Sigmoid colon (tissue), 7 donors: ENCODE measurements around the gene ATP6V0D1. TPM values are rescaled to one million over a fixed set of nuclear protein-coding genes. Genes with fewer than 3 reads are reported as not detected.
A peak's percentile ranks its signal among the peaks of the same experiment; 100 is the strongest.

Source experiments
- DNase-seq: peaks from one replicate; pipeline ENCODE4 v3.0.0-alpha.2; 2019
- H3K27ac ChIP-seq, 4 donors: fragments of 200-600 bp; sonication (generic); one replicate each; pipeline ENCODE4 v1.5.1; 2016 to 2019; ENCODE audit warnings: mild to moderate bottlenecking in 1 of 4
- H3K27me3 ChIP-seq, 3 donors: fragments of 200-600 bp; sonication (generic); one replicate each; pipeline ENCODE4 v1.5.1; 2019; ENCODE audit warnings: mild to moderate bottlenecking in 1 of 3
- H3K36me3 ChIP-seq, 4 donors: fragments of 200-600 bp; sonication (generic); one replicate each; pipeline ENCODE4 v1.5.1; 2016 to 2019
- H3K4me1 ChIP-seq, 4 donors: fragments of 200-600 bp; sonication (generic); one replicate each; pipeline ENCODE4 v1.5.1; 2017 to 2019
- H3K4me3 ChIP-seq, 4 donors: fragments of 200-600 bp; sonication (generic); one replicate each; pipeline ENCODE4 v1.5.1; 2017 to 2019; ENCODE audit warnings: mild to moderate bottlenecking in 2 of 4, moderate library complexity in 1 of 4
- H3K9me3 ChIP-seq, 4 donors: fragments of 200-600 bp in 3 of 4; sonication (generic) in 3 of 4; one replicate each; pipeline versions ENCODE4 v1.5.1 to v1.6.1; 2013 to 2019
- EP300 ChIP-seq, 4 donors: sonication (generic); formaldehyde crosslinking; IDR thresholded peaks; one replicate each; pipeline ENCODE4 v1.6.1; 2017; ENCODE audit warnings: antibody characterized with exemption in 4 of 4
- POLR2A ChIP-seq, 2 donors: fragments of 450-650 bp; IDR thresholded peaks; one replicate each; pipeline ENCODE4 v1.6.1; 2016; ENCODE audit warnings: antibody characterized with exemption in 2 of 2, mild to moderate bottlenecking in 2 of 2, moderate library complexity in 2 of 2
- POLR2AphosphoS5 ChIP-seq, 4 donors: sonication (generic); formaldehyde crosslinking; IDR thresholded peaks; one replicate each; pipeline ENCODE4 v1.6.1; 2017; ENCODE audit warnings: antibody characterized with exemption in 4 of 4
- WGBS, 2 donors: extraction: QIAGEN DNeasy Blood & Tissue Kit; methylation state at CpG; one replicate each; pipeline ENCODE4 v1.1.7; 2013; 5-methylcytosine and 5-hydroxymethylcytosine counted together
- intact Hi-C: fragments of 100-400 bp; cut with DNase I; formaldehyde crosslinking; loops from one replicate; pipeline ENCODE4 v1.15.1; 2023
- polyA plus RNA-seq, 3 donors: library from polyadenylated mRNA; stranded (reverse); fragments of 200-250 nt; gene quantifications; one replicate each; pipeline ENCODE4 v1.2.3, GENCODE V29; 2013
- total RNA-seq, 4 donors: library from RNA; depleted of rRNA; stranded (reverse); fragments of >200 nt; gene quantifications; one replicate each; pipeline ENCODE4 v1.1.0, GENCODE V29; 2016
- TF ChIP-seq, protein P1 (sequence below), 4 experiments: fragments of 450-650 bp in 3 of 4; fragments of 200-600 bp in 1 of 4; IDR thresholded peaks; one replicate each; pipeline ENCODE4 v1.5.1; 2016 to 2019; ENCODE audit warnings: antibody characterized with exemption in 4 of 4, mild to moderate bottlenecking in 3 of 4, moderate library complexity in 2 of 4
- donor health status: healthy with polysubstance abuse.
- donor health status: Bipolar disorder and iron deficiency.
- donor health status: healthy.

ATP6V0D1 gene
- total and polyA plus RNA-seq, 7 donors, result 70.3 to 287 (median 112) TPM

GRCh38 chr16:67404740-67405226 lies 76.2 kb downstream of the ATP6V0D1 start:
- no peaks in the 10 kb centered on the region for H3K36me3 ChIP-seq
- intact Hi-C loops, result loop anchor here (5.0 kb wide), 1 partner anchor 32 kb away; no protein-coding TSS in a partner anchor
- TF ChIP-seq EP300 (IDR thresholded peaks at IDR 0.05) (no peak), POLR2A (IDR thresholded peaks at IDR 0.05) (no peak), POLR2AphosphoS5 (IDR thresholded peaks at IDR 0.05) (no peak)
- TF ChIP-seq, protein P1, sequence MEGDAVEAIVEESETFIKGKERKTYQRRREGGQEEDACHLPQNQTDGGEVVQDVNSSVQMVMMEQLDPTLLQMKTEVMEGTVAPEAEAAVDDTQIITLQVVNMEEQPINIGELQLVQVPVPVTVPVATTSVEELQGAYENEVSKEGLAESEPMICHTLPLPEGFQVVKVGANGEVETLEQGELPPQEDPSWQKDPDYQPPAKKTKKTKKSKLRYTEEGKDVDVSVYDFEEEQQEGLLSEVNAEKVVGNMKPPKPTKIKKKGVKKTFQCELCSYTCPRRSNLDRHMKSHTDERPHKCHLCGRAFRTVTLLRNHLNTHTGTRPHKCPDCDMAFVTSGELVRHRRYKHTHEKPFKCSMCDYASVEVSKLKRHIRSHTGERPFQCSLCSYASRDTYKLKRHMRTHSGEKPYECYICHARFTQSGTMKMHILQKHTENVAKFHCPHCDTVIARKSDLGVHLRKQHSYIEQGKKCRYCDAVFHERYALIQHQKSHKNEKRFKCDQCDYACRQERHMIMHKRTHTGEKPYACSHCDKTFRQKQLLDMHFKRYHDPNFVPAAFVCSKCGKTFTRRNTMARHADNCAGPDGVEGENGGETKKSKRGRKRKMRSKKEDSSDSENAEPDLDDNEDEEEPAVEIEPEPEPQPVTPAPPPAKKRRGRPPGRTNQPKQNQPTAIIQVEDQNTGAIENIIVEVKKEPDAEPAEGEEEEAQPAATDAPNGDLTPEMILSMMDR (IDR thresholded peaks at IDR 0.05), result no peak
- no peak overlapping the region for H3K27ac ChIP-seq
- no peak overlapping the region for H3K4me3 ChIP-seq
- H3K4me1 ChIP-seq, result peaks cover 0 to 19% (median 12%) of the 10 kb centered on the region in 4 donors
- no peaks in the 10 kb centered on the region for H3K27me3 ChIP-seq
- WGBS, 2 donors, result 43 to 80% methylated on average over 5 of the region's 5 CpGs
- DNase-seq, result no peak
- no peaks in the 10 kb centered on the region for H3K9me3 ChIP-seq

DNA sequence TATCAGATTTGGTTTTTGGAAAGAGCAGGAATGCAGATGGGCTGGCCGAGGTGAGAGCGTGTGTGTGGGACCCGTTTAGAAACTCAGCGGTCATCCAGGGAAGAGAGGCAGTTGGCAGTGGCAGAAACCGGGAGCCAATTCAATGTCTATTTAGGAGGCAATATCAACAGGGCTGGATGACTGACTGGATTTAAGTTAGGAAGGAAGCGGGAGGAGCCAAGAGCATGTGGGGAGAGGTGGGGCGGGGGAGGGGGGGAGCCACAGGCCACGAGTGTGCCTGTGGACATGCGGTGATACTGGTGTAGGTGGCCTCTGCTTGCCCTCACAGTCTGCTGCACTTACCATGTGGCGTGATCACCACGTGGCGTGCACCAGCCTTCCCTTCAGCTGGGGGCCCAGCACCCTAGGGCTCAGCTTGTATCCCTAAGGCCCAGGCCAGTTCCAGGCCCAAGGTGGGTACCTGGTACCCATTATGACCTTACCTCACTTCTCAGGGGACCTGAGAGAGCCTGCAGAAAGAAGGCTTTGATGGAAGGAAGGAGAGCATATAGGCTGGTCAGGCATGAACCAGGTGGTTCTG lies 76.9 kb downstream of the ATP6V0D1 start:
- Histone ChIP-seq H3K4me1 (peaks cover 0 to 27% (median 19%) of the 10 kb centered on the region in 4 donors), H3K4me3 (no peak overlapping the region), H3K27me3 (no peaks in the 10 kb centered on the region), H3K27ac (no peak overlapping the region), H3K36me3 (no peaks in the 10 kb centered on the region), H3K9me3 (no peaks in the 10 kb centered on the region)
- 74 to 77% methylated on average over 12 of the region's 12 CpGs for WGBS, 2 donors
- DNase-seq, result no peak
- no peak for TF ChIP-seq POLR2AphosphoS5 (IDR thresholded peaks at IDR 0.05)
- TF ChIP-seq, protein P1 (IDR thresholded peaks at IDR 0.05), result no peak
- no peak for TF ChIP-seq EP300 (IDR thresholded peaks at IDR 0.05)
- no peak for TF ChIP-seq POLR2A (IDR thresholded peaks at IDR 0.05)
- intact Hi-C loops, result no loop called here

- H3K9me3 ChIP-seq, result no peaks in the 10 kb centered on the region
- H3K4me1 ChIP-seq, result peaks cover 0 to 32% (median 25%) of the 10 kb centered on the region in 4 donors
- H3K27me3 ChIP-seq, result peaks cover 0 to 14% (median 0%) of the 10 kb centered on the region in 3 donors
- no peak overlapping the region for H3K4me3 ChIP-seq
- no peak overlapping the region for H3K27ac ChIP-seq
- intact Hi-C loops, result no loop called here
- TF ChIP-seq POLR2AphosphoS5 (IDR thresholded peaks at IDR 0.05), result no peak
- TF ChIP-seq EP300 (IDR thresholded peaks at IDR 0.05), result no peak
- TF ChIP-seq, protein P1 (IDR thresholded peaks at IDR 0.05), result no peak
- no peak for TF ChIP-seq POLR2A (IDR thresholded peaks at IDR 0.05)
- DNase-seq, result no peak
- WGBS, 2 donors, result 94 to 97% methylated on average over 14 of the region's 14 CpGs
- H3K36me3 ChIP-seq, result no peaks in the 10 kb centered on the region
Measured at GRCh38 chr16:67400901-67401300, 80.1 kb downstream of the ATP6V0D1 start.

DNA sequence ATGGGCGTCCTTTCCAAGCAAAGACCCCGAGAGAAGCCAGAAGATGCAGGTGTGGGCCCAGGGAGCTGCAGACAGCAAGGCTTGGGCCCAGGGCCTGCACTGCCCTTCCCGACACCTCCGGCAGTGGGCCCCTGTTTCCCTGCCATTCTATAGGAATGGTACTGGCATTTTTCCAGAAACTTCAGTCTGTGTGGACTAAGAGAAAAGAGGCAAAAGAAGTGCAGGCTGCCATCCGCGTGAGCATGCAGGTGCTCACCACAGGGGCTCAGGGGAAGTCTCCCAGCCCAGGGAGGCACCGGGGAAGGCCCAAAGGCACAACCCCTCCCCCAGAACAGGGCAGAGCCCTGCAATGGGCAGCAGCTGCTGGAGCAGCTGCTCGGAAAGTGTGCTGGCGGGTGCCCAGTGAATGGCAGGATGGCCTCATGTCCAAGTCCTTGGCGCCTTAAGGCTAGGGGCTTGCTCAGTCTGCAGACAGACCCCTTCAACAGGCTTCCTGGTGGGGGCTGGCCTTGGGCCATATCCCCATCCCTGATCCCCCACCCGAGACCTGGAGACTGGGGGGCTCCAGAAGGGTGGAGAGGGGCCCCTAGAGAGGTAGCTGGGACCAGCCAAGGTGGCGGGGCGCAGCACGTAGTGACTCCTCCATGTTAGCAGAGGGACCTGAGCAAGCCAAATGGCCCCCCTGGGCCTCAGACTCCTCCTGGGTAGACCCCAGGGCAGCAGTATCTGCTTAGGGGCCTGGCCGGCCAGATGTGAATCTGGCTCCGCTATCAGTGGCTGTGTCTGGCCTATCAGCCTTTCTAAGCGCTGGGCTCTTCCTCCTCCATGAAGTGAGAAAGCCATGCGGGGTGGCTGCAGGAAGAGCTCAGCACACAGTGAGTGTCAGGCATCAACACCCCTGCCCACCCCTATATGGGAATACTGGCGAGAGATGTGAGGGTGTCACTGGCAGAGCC lies 80.9 kb downstream of the ATP6V0D1 start:
- no peak overlapping the region for H3K27ac ChIP-seq
- 65 to 75% methylated on average over 19 of the region's 19 CpGs for WGBS, 2 donors
- no peaks in the 10 kb centered on the region for H3K9me3 ChIP-seq
- intact Hi-C loops, result loop anchor here (5.0 kb wide), 2 partner anchors 123 to 153 kb away; partner anchors contain the start of genes FHOD1, PLEKHG4 and SLC9A5
- H3K4me3 ChIP-seq, result peak overlapping the region in 1 of 4 donors; percentile 22
- peaks cover 0 to 22% (median 6%) of the 10 kb centered on the region in 3 donors for H3K27me3 ChIP-seq
- no peaks in the 10 kb centered on the region for H3K36me3 ChIP-seq
- no peak for TF ChIP-seq POLR2AphosphoS5 (IDR thresholded peaks at IDR 0.05)
- TF ChIP-seq, protein P1 (IDR thresholded peaks at IDR 0.05), result peak in 2 of 4 experiments; percentile 1 to 30
- TF ChIP-seq POLR2A (IDR thresholded peaks at IDR 0.05), result no peak
- no peak for TF ChIP-seq EP300 (IDR thresholded peaks at IDR 0.05)
- DNase-seq, result no peak
- peaks cover 0 to 41% (median 31%) of the 10 kb centered on the region in 4 donors for H3K4me1 ChIP-seq
